Measurements from ENCODE around the gene REN. TPM values are rescaled to one million over a fixed set of nuclear protein-coding genes. Genes with fewer than 3 reads are reported as not detected.

The REN gene
- total and polyA plus RNA-seq, 12 donors: 0.24 to 3.6 (median 0.95) TPM; not detected in 3

DNA sequence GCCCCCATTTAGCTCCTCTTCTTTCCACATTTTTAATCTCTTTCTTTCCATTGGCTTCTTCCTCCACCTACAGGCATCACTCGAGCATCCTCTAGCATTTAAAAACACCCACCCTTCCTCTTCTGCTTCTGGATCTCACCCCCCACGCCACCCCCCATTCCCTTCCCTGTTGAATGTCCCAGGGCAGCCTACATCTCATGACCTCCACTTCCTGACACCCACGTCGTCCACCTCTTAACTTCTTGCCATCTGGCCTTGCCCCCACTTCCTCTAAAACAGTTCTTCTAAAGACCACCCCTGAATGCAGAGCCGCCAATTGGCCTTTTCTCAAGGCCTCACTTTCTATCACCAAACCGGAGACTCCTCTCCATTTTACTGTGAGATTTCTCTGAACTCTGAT, 8.2 kb downstream of the REN start:
- Histone ChIP-seq H3K36me3 (replicated peaks in 1 of 2) (no peaks in the 10 kb centered on the region), H3K27ac (no peak overlapping the region), H3K4me1 (replicated peaks in 1 of 2) (no peaks in the 10 kb centered on the region), H3K4me3 (no peak overlapping the region), H3K9me3 (replicated peaks in 1 of 3) (no peaks in the 10 kb centered on the region), H3K27me3 (no peaks in the 10 kb centered on the region)
- DNase-seq: no peak
- intact Hi-C loops (cut with DNase I): loop anchor here in 1 of 2 donors (5.0 kb wide), 1 partner anchor 44 kb away; no protein-coding TSS in a partner anchor
- 52 to 70% (median 65%) methylated on average over 6 of the region's 6 CpGs for WGBS, 4 donors
- TF ChIP-seq POLR2A (IDR thresholded peaks at IDR 0.05): no peak
- TF ChIP-seq, protein P1, sequence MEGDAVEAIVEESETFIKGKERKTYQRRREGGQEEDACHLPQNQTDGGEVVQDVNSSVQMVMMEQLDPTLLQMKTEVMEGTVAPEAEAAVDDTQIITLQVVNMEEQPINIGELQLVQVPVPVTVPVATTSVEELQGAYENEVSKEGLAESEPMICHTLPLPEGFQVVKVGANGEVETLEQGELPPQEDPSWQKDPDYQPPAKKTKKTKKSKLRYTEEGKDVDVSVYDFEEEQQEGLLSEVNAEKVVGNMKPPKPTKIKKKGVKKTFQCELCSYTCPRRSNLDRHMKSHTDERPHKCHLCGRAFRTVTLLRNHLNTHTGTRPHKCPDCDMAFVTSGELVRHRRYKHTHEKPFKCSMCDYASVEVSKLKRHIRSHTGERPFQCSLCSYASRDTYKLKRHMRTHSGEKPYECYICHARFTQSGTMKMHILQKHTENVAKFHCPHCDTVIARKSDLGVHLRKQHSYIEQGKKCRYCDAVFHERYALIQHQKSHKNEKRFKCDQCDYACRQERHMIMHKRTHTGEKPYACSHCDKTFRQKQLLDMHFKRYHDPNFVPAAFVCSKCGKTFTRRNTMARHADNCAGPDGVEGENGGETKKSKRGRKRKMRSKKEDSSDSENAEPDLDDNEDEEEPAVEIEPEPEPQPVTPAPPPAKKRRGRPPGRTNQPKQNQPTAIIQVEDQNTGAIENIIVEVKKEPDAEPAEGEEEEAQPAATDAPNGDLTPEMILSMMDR (IDR thresholded peaks at IDR 0.05): no peak

DNA sequence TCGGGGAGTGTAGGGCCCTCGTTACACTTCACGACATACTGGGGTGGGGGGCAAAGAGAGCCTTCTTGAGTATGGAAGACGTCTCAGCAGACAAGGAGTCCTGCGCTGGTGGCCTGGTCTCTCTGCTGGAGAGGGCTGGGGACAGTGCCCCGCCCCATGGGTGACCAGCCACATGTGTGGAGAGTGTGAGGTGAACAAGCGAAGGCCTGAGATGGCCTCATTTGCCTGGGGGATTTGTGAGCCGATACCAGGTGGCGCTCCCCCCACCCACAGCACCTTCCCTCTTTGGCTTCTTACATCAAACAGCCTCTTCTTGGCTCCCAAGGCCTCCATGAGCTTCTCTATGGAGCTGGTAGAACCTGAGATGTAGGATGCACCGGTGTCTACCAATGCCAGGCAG, 10.3 kb downstream of the REN start:
- DNase-seq: no peak
- no peaks in the 10 kb centered on the region for H3K27me3 ChIP-seq
- H3K36me3 ChIP-seq (replicated peaks in 1 of 2): no peaks in the 10 kb centered on the region
- intact Hi-C loops (cut with DNase I): loop anchor here in 1 of 2 donors (5.0 kb wide), 1 partner anchor 46 kb away; no protein-coding TSS in a partner anchor
- H3K4me3 ChIP-seq: no peak overlapping the region
- peaks cover 3 to 12% of the 10 kb centered on the region in 2 donors for H3K4me1 ChIP-seq (replicated peaks in 1 of 2)
- no peak overlapping the region for H3K27ac ChIP-seq
- 82 to 87% (median 86%) methylated on average over 8 to 10 of the region's 10 CpGs for WGBS, 4 donors
- H3K9me3 ChIP-seq (replicated peaks in 1 of 3): no peaks in the 10 kb centered on the region
- no peak for TF ChIP-seq POLR2A (IDR thresholded peaks at IDR 0.05)
- TF ChIP-seq, protein P1 (IDR thresholded peaks at IDR 0.05): no peak

DNA sequence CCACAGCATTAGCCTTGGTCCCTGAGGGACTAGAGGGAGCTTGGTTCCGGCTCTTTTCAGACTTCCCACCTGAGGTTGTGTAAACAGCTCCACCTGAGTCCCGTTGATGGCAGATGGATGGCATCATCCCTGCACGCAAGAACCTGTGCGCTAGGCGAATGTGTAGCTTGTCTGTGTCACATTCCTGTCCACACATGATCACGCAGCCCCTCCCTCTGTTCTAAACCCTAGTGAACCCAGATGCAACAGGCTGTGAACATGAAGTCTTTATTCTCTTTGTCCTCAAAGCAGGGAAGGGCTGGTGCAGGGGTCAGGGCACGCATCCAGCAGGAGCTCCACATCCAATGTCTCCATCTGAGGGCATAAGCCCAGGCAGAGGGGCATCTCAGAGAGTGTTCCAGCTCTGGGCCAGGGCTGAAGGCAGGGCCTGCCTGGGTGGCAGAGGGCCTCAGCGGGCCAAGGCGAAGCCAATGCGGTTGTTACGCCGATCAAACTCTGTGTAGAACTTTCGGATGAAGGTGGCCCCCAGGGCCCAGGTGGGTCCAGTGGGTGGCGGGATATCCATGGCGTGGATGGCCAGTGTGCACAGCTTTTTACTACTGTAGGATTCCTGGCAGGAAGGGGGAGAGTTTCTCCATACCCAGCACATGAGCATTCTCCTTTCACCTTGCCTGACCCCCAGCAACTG, 11.4 kb downstream of the REN start:
- TF ChIP-seq, protein P1 (IDR thresholded peaks at IDR 0.05): no peak
- TF ChIP-seq POLR2A (IDR thresholded peaks at IDR 0.05): no peak
- intact Hi-C loops (cut with DNase I): loop anchor here in 1 of 2 donors (5.0 kb wide), 1 partner anchor 48 kb away; no protein-coding TSS in a partner anchor
- Histone ChIP-seq H3K4me1 (replicated peaks in 1 of 2) (peaks cover 3 to 12% of the 10 kb centered on the region in 2 donors), H3K27me3 (no peaks in the 10 kb centered on the region), H3K27ac (no peak overlapping the region), H3K36me3 (replicated peaks in 1 of 2) (no peaks in the 10 kb centered on the region), H3K4me3 (no peak overlapping the region), H3K9me3 (replicated peaks in 1 of 3) (no peaks in the 10 kb centered on the region)
- no peak for DNase-seq
- WGBS, 4 donors: 86 to 96% (median 90%) methylated on average over 12 to 15 of the region's 15 CpGs

GRCh38 chr1:204153667-204154066, 12.5 kb downstream of the REN start:
- H3K27me3 ChIP-seq: no peaks in the 10 kb centered on the region
- no peak overlapping the region for H3K27ac ChIP-seq
- TF ChIP-seq POLR2A (IDR thresholded peaks at IDR 0.05): no peak
- TF ChIP-seq, protein P1 (IDR thresholded peaks at IDR 0.05): no peak
- no peak for DNase-seq
- 86 to 96% (median 89%) methylated on average over 3 to 5 of the region's 5 CpGs for WGBS, 4 donors
- no peak overlapping the region for H3K4me3 ChIP-seq
- peaks cover 3 to 12% of the 10 kb centered on the region in 2 donors for H3K4me1 ChIP-seq (replicated peaks in 1 of 2)
- intact Hi-C loops (cut with DNase I): no loop called here
- H3K36me3 ChIP-seq (replicated peaks in 1 of 2): no peaks in the 10 kb centered on the region
- H3K9me3 ChIP-seq (replicated peaks in 1 of 3): no peaks in the 10 kb centered on the region
